Thymus (tissue), 11 donors: ENCODE data around the gene MADD. TPM values are rescaled to one million over a fixed set of nuclear protein-coding genes. Genes with fewer than 3 reads are reported as not detected.

Source experiments
- DNase-seq, 9 donors: peaks; one replicate each; pipeline ENCODE4 v3.0.0-alpha.2; 2013; ENCODE audit warnings: low spot score in 9 of 9, low read depth in 6 of 9, missing footprints in 1 of 9
- H3K27ac ChIP-seq, 2 donors: one replicate each; pipeline ENCODE4 v1.5.1; 2013; ENCODE audit warnings: control low read depth in 1 of 2, low read depth in 1 of 2, low read length in 1 of 2, mild to moderate bottlenecking in 1 of 2, moderate library complexity in 1 of 2
- H3K27me3 ChIP-seq, 2 donors: one replicate each; pipeline ENCODE4 v1.5.1; 2013; ENCODE audit warnings: low read length in 1 of 2; ENCODE audit not compliant: control insufficient read depth in 2 of 2, insufficient read depth in 1 of 2
- H3K36me3 ChIP-seq, 2 donors: one replicate each; pipeline ENCODE4 v1.5.1; 2013; ENCODE audit warnings: low read length in 1 of 2, mild to moderate bottlenecking in 1 of 2, moderate library complexity in 1 of 2; ENCODE audit not compliant: control insufficient read depth in 2 of 2, insufficient read depth in 2 of 2
- H3K4me1 ChIP-seq, 2 donors: one replicate each; pipeline ENCODE4 v1.5.1; 2013; ENCODE audit warnings: low read length in 2 of 2; ENCODE audit not compliant: control insufficient read depth in 2 of 2, insufficient read depth in 2 of 2
- H3K4me3 ChIP-seq, 2 donors: one replicate each; pipeline ENCODE4 v1.5.1; 2013; ENCODE audit warnings: low read length in 2 of 2, control low read depth in 1 of 2, mild to moderate bottlenecking in 1 of 2
- H3K9me3 ChIP-seq, 2 donors: one replicate each; pipeline ENCODE4 v1.5.1; 2013; ENCODE audit warnings: low read length in 1 of 2, mild to moderate bottlenecking in 1 of 2; ENCODE audit not compliant: control insufficient read depth in 2 of 2, insufficient read depth in 1 of 2
- WGBS: extraction: QIAGEN DNeasy Blood & Tissue Kit; methylation state at CpG from one replicate; pipeline ENCODE4 v1.1.7; 2013; 5-methylcytosine and 5-hydroxymethylcytosine counted together
- polyA plus RNA-seq: library from polyadenylated mRNA; stranded (reverse); fragments of 200-250 nt; gene quantifications from one replicate; pipeline ENCODE4 v1.2.3, GENCODE V29; 2013
- total RNA-seq: library from RNA; stranded (reverse); fragments of 120-200 nt; gene quantifications from one replicate; pipeline ENCODE4 v1.2.4, GENCODE V29; 2013
- donor health status: healthy.

MADD gene
- total and polyA plus RNA-seq, 2 donors = 17.0 to 26.0 TPM

DNA sequence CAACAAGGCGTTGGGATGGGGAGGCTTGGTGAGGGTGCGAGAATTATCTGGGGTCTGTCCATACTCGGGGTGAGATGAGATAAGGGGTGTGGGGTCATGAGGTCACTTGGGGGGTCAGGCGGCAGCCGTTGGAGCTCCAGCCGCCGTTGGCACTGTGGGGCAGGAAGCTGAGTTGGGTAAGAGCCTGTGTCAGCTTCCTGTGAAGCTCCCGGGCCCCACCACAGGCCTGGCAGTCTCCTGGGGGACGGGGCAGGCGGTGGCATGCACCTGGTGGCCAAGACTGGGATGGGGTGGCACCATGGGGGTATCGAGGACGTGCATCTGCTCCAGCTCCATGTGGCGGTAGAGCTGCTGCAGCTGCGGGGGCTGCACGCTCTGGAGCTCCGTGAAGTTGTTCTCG lies 89.7 kb downstream of the MADD start:
- Histone ChIP-seq H3K36me3 (no peaks in the 10 kb centered on the region), H3K9me3 (peaks cover 0 to 1% of the 10 kb centered on the region in 2 donors), H3K4me1 (peaks cover 7 to 17% of the 10 kb centered on the region in 2 donors), H3K4me3 (no peak overlapping the region), H3K27ac (no peak overlapping the region), H3K27me3 (no peaks in the 10 kb centered on the region)
- peak in 2 of 9 donors; percentile 27 to 43 for DNase-seq
- 18% methylated on average over 17 of the region's 17 CpGs for WGBS

GRCh38 chr11:47360341-47360740 lies 90.4 kb downstream of the MADD start:
- Histone ChIP-seq H3K27me3 (no peaks in the 10 kb centered on the region), H3K27ac (no peak overlapping the region), H3K36me3 (no peaks in the 10 kb centered on the region), H3K4me3 (no peak overlapping the region), H3K4me1 (peaks cover 7 to 17% of the 10 kb centered on the region in 2 donors), H3K9me3 (peaks cover 0 to 1% of the 10 kb centered on the region in 2 donors)
- WGBS = 98% methylated on average over 15 of the region's 15 CpGs
- DNase-seq = no peak

GRCh38 chr11:47361419-47361818 lies 91.5 kb downstream of the MADD start:
- Histone ChIP-seq H3K4me3 (no peak overlapping the region), H3K27me3 (no peaks in the 10 kb centered on the region), H3K9me3 (peaks cover 0 to 1% of the 10 kb centered on the region in 2 donors), H3K36me3 (no peaks in the 10 kb centered on the region), H3K4me1 (peaks cover 7 to 17% of the 10 kb centered on the region in 2 donors), H3K27ac (no peak overlapping the region)
- no peak for DNase-seq
- 92% methylated on average over 13 of the region's 13 CpGs for WGBS

DNA sequence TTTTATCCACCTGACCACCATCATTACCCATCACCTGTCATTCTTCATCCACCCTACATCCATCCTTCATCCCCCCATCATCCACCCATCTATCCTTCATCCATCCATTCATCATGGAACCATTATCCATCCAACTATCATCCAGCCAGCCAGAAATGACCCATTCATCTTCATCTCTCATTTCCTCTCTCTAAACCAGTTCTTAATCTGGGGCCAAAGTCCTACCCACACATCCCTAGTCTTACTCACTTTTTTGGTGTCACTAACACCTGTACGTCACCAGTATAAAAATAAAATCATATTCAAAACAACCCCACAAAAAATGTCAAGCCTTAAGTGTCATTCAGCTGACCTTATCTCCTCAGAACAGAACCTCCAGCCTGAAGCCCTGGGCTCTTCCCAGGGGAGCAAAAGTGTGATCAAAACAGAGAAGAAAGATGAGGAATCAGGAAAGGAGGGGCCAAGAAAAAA lies 96.1 kb downstream of the MADD start:
- Histone ChIP-seq H3K36me3 (no peaks in the 10 kb centered on the region), H3K4me1 (peaks cover 0 to 2% of the 10 kb centered on the region in 2 donors), H3K27ac (no peak overlapping the region), H3K9me3 (no peaks in the 10 kb centered on the region), H3K27me3 (no peaks in the 10 kb centered on the region), H3K4me3 (no peak overlapping the region)
- no peak for DNase-seq
- 93% methylated on average over 1 of the region's 1 CpG for WGBS

DNA sequence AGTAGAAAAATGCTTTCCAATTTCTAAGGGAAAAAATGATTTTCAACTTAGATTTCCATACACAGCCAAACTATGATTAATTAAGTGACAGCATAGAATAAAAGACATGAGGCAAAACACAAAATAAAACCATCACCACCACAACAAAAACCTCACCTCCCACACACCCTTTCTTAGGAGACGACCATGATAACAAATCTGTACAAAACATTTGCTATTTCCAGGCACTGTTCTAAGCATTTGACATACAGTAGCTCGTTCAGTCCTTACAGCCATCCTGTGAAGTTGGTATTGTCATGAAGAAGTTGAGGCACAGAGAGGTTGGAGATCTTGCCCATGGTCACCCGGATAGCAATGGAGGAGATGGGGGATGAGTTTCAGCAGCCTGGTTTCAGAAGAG lies 99.7 kb downstream of the MADD start:
- DNase-seq = no peak
- 59% methylated on average over 3 of the region's 3 CpGs for WGBS
- H3K4me3 ChIP-seq = no peak overlapping the region
- H3K4me1 ChIP-seq = no peaks in the 10 kb centered on the region
- H3K27ac ChIP-seq = no peak overlapping the region
- no peaks in the 10 kb centered on the region for H3K36me3 ChIP-seq
- H3K9me3 ChIP-seq = no peaks in the 10 kb centered on the region
- no peaks in the 10 kb centered on the region for H3K27me3 ChIP-seq

GRCh38 chr11:47372422-47372821 lies 102.5 kb downstream of the MADD start:
- H3K27me3 ChIP-seq = no peaks in the 10 kb centered on the region
- 89% methylated on average over 7 of the region's 7 CpGs for WGBS
- no peaks in the 10 kb centered on the region for H3K9me3 ChIP-seq
- no peak overlapping the region for H3K27ac ChIP-seq
- DNase-seq = no peak
- no peaks in the 10 kb centered on the region for H3K36me3 ChIP-seq
- H3K4me3 ChIP-seq = no peak overlapping the region
- H3K4me1 ChIP-seq = no peaks in the 10 kb centered on the region

DNA sequence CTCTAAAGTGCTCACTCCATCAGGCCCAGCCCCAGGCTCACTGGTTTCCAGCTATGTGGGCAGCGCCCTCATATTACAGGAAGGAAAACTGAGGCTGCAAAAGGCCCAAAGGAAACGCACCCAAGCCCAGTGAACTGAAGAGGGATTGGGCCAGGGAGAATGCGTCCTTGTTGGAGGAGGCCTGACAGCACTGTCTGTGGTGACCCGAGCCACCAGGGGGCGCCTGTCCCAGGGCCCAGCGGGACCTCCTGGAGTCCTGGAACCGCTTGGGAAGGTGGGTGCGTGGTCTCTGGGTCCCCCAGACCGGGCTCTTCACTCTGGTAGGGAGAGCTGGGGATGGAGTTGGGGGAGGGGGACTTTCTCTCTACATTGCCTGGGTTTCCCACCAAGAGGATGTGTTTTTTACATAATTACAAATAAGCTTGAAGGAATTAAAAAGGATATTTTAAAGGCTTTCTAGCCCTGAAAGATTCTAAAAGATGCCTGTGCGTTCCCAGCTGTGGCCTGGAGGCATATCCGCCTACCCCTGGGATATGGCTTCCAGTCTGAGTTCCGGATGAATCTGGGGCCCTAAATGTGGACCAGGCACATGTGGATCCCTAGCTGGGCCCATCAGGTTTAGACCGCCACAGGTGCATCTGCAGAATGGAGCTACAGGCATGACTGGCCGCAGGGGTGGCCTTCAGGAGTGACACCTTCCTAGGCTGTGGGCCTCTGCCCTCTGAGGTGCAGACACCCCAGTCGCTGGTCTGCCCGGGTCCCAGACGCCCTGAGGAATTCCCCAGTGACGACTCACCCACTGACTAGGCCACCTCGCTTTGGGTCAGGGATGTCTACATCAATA lies 104.2 kb downstream of the MADD start:
- Histone ChIP-seq H3K4me3 (no peak overlapping the region), H3K27ac (no peak overlapping the region)
- DNase-seq = peak in 7 of 9 donors; percentile 51 to 82 (median 68)

GRCh38 chr11:47374720-47375019 lies 104.7 kb downstream of the MADD start:
- H3K27me3 ChIP-seq = peaks cover 0 to 3% of the 10 kb centered on the region in 2 donors
- no peak overlapping the region for H3K27ac ChIP-seq
- DNase-seq = no peak

More for the DNA sequence above, 104.2 kb downstream of the MADD start:
- no peaks in the 10 kb centered on the region for H3K36me3 ChIP-seq
- peaks cover 2 to 14% of the 10 kb centered on the region in 2 donors for H3K4me1 ChIP-seq
- WGBS = 61% methylated on average over 19 of the region's 19 CpGs
- peaks cover 0 to 3% of the 10 kb centered on the region in 2 donors for H3K27me3 ChIP-seq
- no peaks in the 10 kb centered on the region for H3K9me3 ChIP-seq

GRCh38 chr11:47375020-47375419 lies 105.1 kb downstream of the MADD start:
- H3K36me3 ChIP-seq = no peaks in the 10 kb centered on the region
- H3K4me1 ChIP-seq = peaks cover 2 to 15% of the 10 kb centered on the region in 2 donors
- H3K27me3 ChIP-seq = peaks cover 0 to 3% of the 10 kb centered on the region in 2 donors
- 89% methylated on average over 8 of the region's 8 CpGs for WGBS
- H3K27ac ChIP-seq = no peak overlapping the region
- DNase-seq = no peak
- H3K4me3 ChIP-seq = no peak overlapping the region
- H3K9me3 ChIP-seq = no peaks in the 10 kb centered on the region

More at GRCh38 chr11:47374720-47375019, 104.7 kb downstream of the MADD start:
- Histone ChIP-seq H3K4me1 (peaks cover 2 to 15% of the 10 kb centered on the region in 2 donors), H3K4me3 (no peak overlapping the region), H3K9me3 (no peaks in the 10 kb centered on the region), H3K36me3 (no peaks in the 10 kb centered on the region)
- WGBS = 94% methylated on average over 5 of the region's 5 CpGs
